Tongue (tissue), 2 donors: ENCODE measurements around the gene LPP. TPM values are rescaled to one million over a fixed set of nuclear protein-coding genes. Genes with fewer than 3 reads are reported as not detected.

Source experiments
- DNase-seq: peaks from one replicate; pipeline ENCODE4 v3.0.0-alpha.2; 2015
- total RNA-seq: library from RNA; depleted of rRNA; stranded (reverse); fragments of >200 nt; gene quantifications from one replicate; pipeline ENCODE4 v1.2.3, GENCODE V29; 2014

The LPP gene
- total RNA-seq, 1 donor from 2014 or later, result 59.4 TPM

- DNase-seq, result no peak
These were observed 615.9 kb downstream of the LPP start for GRCh38 chr3:188769831-188770230.

- peak; percentile 55 for DNase-seq
These were observed 618.9 kb downstream of the LPP start for GRCh38 chr3:188772886-188773285.

GRCh38 chr3:188775412-188775811, 621.5 kb downstream of the LPP start:
- DNase-seq, result no peak

GRCh38 chr3:188776447-188776846, 622.5 kb downstream of the LPP start:
- DNase-seq, result no peak

GRCh38 chr3:188778091-188778852, 624.3 kb downstream of the LPP start:
- no peak for DNase-seq

- no peak for DNase-seq
These were observed 625.5 kb downstream of the LPP start for GRCh38 chr3:188779281-188779980.

GRCh38 chr3:188780193-188781147, 626.5 kb downstream of the LPP start:
- DNase-seq, result peak; percentile 25

GRCh38 chr3:188782613-188783124, 628.7 kb downstream of the LPP start:
- peak; percentile 30 for DNase-seq

- DNase-seq, result no peak
These were observed 632.5 kb downstream of the LPP start for GRCh38 chr3:188786424-188786823.

GRCh38 chr3:188788621-188789081, 634.7 kb downstream of the LPP start:
- no peak for DNase-seq

GRCh38 chr3:188789251-188789650, 635.3 kb downstream of the LPP start:
- DNase-seq, result no peak

GRCh38 chr3:188791311-188791710, 637.4 kb downstream of the LPP start:
- no peak for DNase-seq

GRCh38 chr3:188792793-188793192, 638.8 kb downstream of the LPP start:
- peak; percentile 87 for DNase-seq

- DNase-seq, result no peak
These were observed 642.2 kb downstream of the LPP start for GRCh38 chr3:188796122-188796631.

GRCh38 chr3:188797045-188797444, 643.1 kb downstream of the LPP start:
- no peak for DNase-seq

- no peak for DNase-seq
These were observed 644.7 kb downstream of the LPP start for GRCh38 chr3:188798556-188799145.

- no peak for DNase-seq
These were observed 647.4 kb downstream of the LPP start for GRCh38 chr3:188801393-188801792.

- no peak for DNase-seq
These were observed 648.7 kb downstream of the LPP start for GRCh38 chr3:188802645-188803044.

GRCh38 chr3:188807006-188807405, 653.0 kb downstream of the LPP start:
- DNase-seq, result no peak

- no peak for DNase-seq
These were observed 658.2 kb downstream of the LPP start for GRCh38 chr3:188812198-188812597.

GRCh38 chr3:188814581-188814980, 660.6 kb downstream of the LPP start:
- DNase-seq, result no peak
